SK-N-SH (cell line): Measurements from ENCODE around the gene YWHAH. TPM values are rescaled to one million over a fixed set of nuclear protein-coding genes. Genes with fewer than 3 reads are reported as not detected.

Experiments used
- CTCF ChIA-PET: fragments of 300-600, 350-600 bp; formaldehyde crosslinking; extraction: SDS; loops from one replicate; lab custom pipeline; 2021; lab: Yijun Ruan, JAX
- POLR2A ChIA-PET: fragments of 350-600 bp; sonication (Branson Sonifier 250); formaldehyde crosslinking; extraction: SDS; loops from one replicate; lab custom pipeline; 2020; ENCODE audit warnings: antibody characterized with exemption, inconsistent platforms; lab: Yijun Ruan, JAX
- DNase-seq: peaks from one replicate; pipeline ENCODE4 v3.0.0; 2012
- H2AFZ ChIP-seq: fragments of 200-600 bp; sonication (generic); 2 replicates; pipeline ENCODE4 v1.8.1; 2016; ENCODE audit warnings: antibody characterized with exemption, mild to moderate bottlenecking, low read depth
- H3F3A ChIP-seq: fragments of 200-600 bp; sonication (generic); replicated peaks from 2 replicates; pipeline ENCODE3; 2016; ENCODE audit warnings: antibody characterized with exemption, mild to moderate bottlenecking; ENCODE audit not compliant: insufficient read depth
- H3K27ac ChIP-seq, 2 experiments: fragments of 200-500 bp in 1 of 2; fragments of 200-600 bp in 1 of 2; sonication (Bioruptor generic) in 1 of 2; sonication (generic), shearing (Covaris generic) in 1 of 2; 2 replicates each; pipeline versions ENCODE4 v1.5.1 to v1.6.1; 2014 to 2016; ENCODE audit warnings: low read depth in 2 of 2, inconsistent platforms in 1 of 2, low read length in 1 of 2, mild to moderate bottlenecking in 1 of 2, mixed read lengths in 1 of 2
- H3K27me3 ChIP-seq: fragments of 200-600 bp; sonication (generic), shearing (Covaris generic); 2 replicates; pipeline ENCODE4 v1.6.1; 2016; ENCODE audit warnings: mixed run types; ENCODE audit not compliant: insufficient read depth
- H3K36me3 ChIP-seq, 2 experiments: fragments of 200-500 bp in 1 of 2; fragments of 200-600 bp in 1 of 2; sonication (Bioruptor generic) in 1 of 2; sonication (generic) in 1 of 2; replicated peaks in 1 of 2; 2 replicates each; pipeline versions ENCODE3 to v1.5.1; 2014 to 2016; ENCODE audit warnings: low read length in 1 of 2, mild to moderate bottlenecking in 1 of 2; ENCODE audit not compliant: insufficient read depth in 2 of 2, control insufficient read depth in 1 of 2
- H3K4me1 ChIP-seq, 2 experiments: fragments of 200-500 bp in 1 of 2; fragments of 200-600 bp in 1 of 2; sonication (Bioruptor generic) in 1 of 2; sonication (generic), shearing (Covaris generic) in 1 of 2; 2 replicates each; pipeline versions ENCODE4 v1.5.1 to v1.6.1; 2014 to 2016; ENCODE audit warnings: low read depth in 1 of 2, low read length in 1 of 2, mixed run types in 1 of 2; ENCODE audit not compliant: insufficient read depth in 2 of 2, control insufficient read depth in 1 of 2
- H3K4me2 ChIP-seq: fragments of 200-600 bp; sonication (generic), shearing (Covaris generic); 2 replicates; pipeline ENCODE4 v1.6.1; 2017; ENCODE audit warnings: mixed run types
- H3K4me3 ChIP-seq, 2 experiments: fragments of 200-500 bp in 1 of 2; fragments of 200-600 bp in 1 of 2; sonication (Bioruptor generic) in 1 of 2; sonication (generic), shearing (Covaris generic) in 1 of 2; 2 replicates each; pipeline versions ENCODE4 v1.5.1 to v1.8.1; 2014 to 2016; ENCODE audit warnings: low read depth in 2 of 2, inconsistent platforms in 1 of 2, low read length in 1 of 2, mild to moderate bottlenecking in 1 of 2, mixed read lengths in 1 of 2, moderate library complexity in 1 of 2
- H3K79me2 ChIP-seq: fragments of 200-600 bp; sonication (generic); 2 replicates; pipeline ENCODE4 v1.8.1; 2017; ENCODE audit warnings: mild to moderate bottlenecking; ENCODE audit not compliant: insufficient read depth
- H3K9ac ChIP-seq: fragments of 200-600 bp; sonication (generic); 2 replicates; pipeline ENCODE4 v1.6.1; 2017; ENCODE audit warnings: mixed run types
- H3K9me2 ChIP-seq: fragments of 200-600 bp; sonication (generic); 2 replicates; pipeline ENCODE4 v1.6.1; 2017; ENCODE audit warnings: mixed run types
- H3K9me3 ChIP-seq: fragments of 200-600 bp; sonication (generic); 2 replicates; pipeline ENCODE4 v1.6.1; 2017; ENCODE audit warnings: mixed run types, mild to moderate bottlenecking, moderate library complexity
- H4K20me1 ChIP-seq: fragments of 200-600 bp; sonication (generic); 2 replicates; pipeline ENCODE4 v1.6.1; 2017; ENCODE audit warnings: mild to moderate bottlenecking, mixed run types; ENCODE audit not compliant: insufficient read depth
- FOXJ3 ChIP-seq: sonication (generic); formaldehyde crosslinking; IDR thresholded peaks from 2 replicates; pipeline ENCODE4 v1.5.1; 2020; ENCODE audit warnings: mild to moderate bottlenecking, missing genetic modification reagents
- FOXM1 ChIP-seq: IDR thresholded peaks from 2 replicates; pipeline ENCODE4 v1.4.0; 2012; ENCODE audit warnings: low read depth, mild to moderate bottlenecking
- GABPA ChIP-seq: IDR thresholded peaks from 2 replicates; pipeline ENCODE4 v1.4.0; 2012; ENCODE audit warnings: low read depth, mild to moderate bottlenecking
- JUND ChIP-seq: IDR thresholded peaks from 2 replicates; pipeline ENCODE4 v1.4.0; 2012
- MAX ChIP-seq: IDR thresholded peaks from 2 replicates; pipeline ENCODE4 v1.4.0; 2012; ENCODE audit warnings: low read depth
- NFIC ChIP-seq: IDR thresholded peaks from 2 replicates; pipeline ENCODE4 v1.4.0; 2012; ENCODE audit warnings: borderline replicate concordance
- PBX3 ChIP-seq: IDR thresholded peaks from 2 replicates; pipeline ENCODE4; 2012
- RXRA ChIP-seq: IDR thresholded peaks from 2 replicates; pipeline ENCODE4 v1.4.0; 2012; ENCODE audit warnings: low read depth, mild to moderate bottlenecking, borderline replicate concordance
- SIN3A ChIP-seq: IDR thresholded peaks from 2 replicates; pipeline ENCODE4 v1.6.1; 2012; ENCODE audit warnings: low read depth, mild to moderate bottlenecking, low read length, moderate library complexity, borderline replicate concordance
- SMC3 ChIP-seq: IDR thresholded peaks from 2 replicates; pipeline ENCODE4 v1.6.1; 2012; ENCODE audit warnings: low read depth, low read length, improper control_type of control experiment
- TCF12 ChIP-seq: IDR thresholded peaks from 2 replicates; pipeline ENCODE4 v1.4.0; 2012
- TEAD4 ChIP-seq: IDR thresholded peaks from 2 replicates; pipeline ENCODE4 v1.4.0; 2012; ENCODE audit warnings: mild to moderate bottlenecking, borderline replicate concordance; ENCODE audit not compliant: insufficient read depth
- USF1 ChIP-seq: IDR thresholded peaks from 2 replicates; pipeline ENCODE4 v1.4.0; 2012; ENCODE audit warnings: low read depth, borderline replicate concordance
- WGBS: methylation state at CpG from one replicate; pipeline ENCODE4 v1.1.6; 2017; ENCODE audit warnings: low lambda C conversion rate; 5-methylcytosine and 5-hydroxymethylcytosine counted together
- polyA plus RNA-seq, 3 experiments: library from polyadenylated mRNA; depleted of rRNA; stranded (reverse); fragments of >200 nt; gene quantifications; 2 replicates each; pipeline ENCODE4 v1.2.3, GENCODE V29; 2012
- TF ChIP-seq, protein P1 (sequence below): IDR thresholded peaks from 2 replicates; pipeline ENCODE4 v1.6.1; 2012; ENCODE audit warnings: mild to moderate bottlenecking, low read depth, low read length, moderate library complexity
- TF ChIP-seq, protein P2 (sequence below): fragments of 200-600 bp; sonication (generic); IDR thresholded peaks from 2 replicates; pipeline ENCODE4 v1.6.1; 2017; ENCODE audit warnings: antibody characterized with exemption, mild to moderate bottlenecking, moderate library complexity
- TF ChIP-seq, protein P3 (sequence below): fragments of 150-350 bp; IDR thresholded peaks from 2 replicates; pipeline ENCODE4 v1.6.1; 2016; ENCODE audit warnings: mild to moderate bottlenecking, low read depth, low read length
- TF ChIP-seq, protein P4 (sequence below): fragments of 150-350 bp; IDR thresholded peaks from 2 replicates; pipeline ENCODE4 v1.6.1; 2017; ENCODE audit warnings: antibody characterized with exemption, low read length, low read depth, borderline replicate concordance

Gene YWHAH
- polyA plus RNA-seq, 1 of the 3 experiments (the other 2 are of a cell fraction) = 102 TPM

DNA sequence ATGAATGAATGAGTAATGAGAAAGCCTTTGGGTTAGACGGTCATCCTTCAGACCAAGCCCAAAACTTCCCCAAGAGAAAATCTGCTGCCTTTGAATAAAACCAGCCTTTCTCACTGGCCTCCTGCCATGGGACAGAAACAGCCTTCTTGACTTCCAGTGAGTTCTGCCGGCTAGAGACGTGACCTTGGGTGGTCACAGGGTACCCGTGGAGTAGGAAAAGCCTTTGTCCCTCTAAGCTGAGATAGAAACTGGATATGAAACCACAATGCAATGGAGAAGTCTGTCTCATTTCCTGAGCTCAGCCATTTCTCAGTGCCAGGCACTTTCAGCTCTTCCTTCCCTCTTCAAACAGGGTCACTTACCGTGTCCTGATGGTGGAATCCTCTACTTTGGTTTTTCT is 21.2 kb upstream of the YWHAH start:
- Histone ChIP-seq H3K9me3 (no peaks in the 10 kb centered on the region), H3K79me2 (no peaks in the 10 kb centered on the region), H4K20me1 (no peaks in the 10 kb centered on the region), H3K4me1 (peaks cover 0 to 33% of the 10 kb centered on the region in 2 experiments; a peak in 1 of 4 replicates), H3K27ac (0 out of 4 replicates have a peak overlapping the region, but pooled peaks of 1 of the 2 experiments have one; percentile 3), H2AFZ (peak overlapping the region; percentile 26; the same call in 1 of the 2 replicates), H3K27me3 (no peaks in the 10 kb centered on the region), H3F3A (no peaks in the 10 kb centered on the region), H3K9ac (no peak overlapping the region), H3K4me2 (no peak overlapping the region), H3K4me3 (no peak overlapping the region), H3K9me2 (no peaks in the 10 kb centered on the region), H3K36me3 (no peaks in the 10 kb centered on the region)
- TF ChIP-seq USF1 = no peak
- TF ChIP-seq TCF12 = no peak
- TF ChIP-seq SMC3 = no peak
- no peak for TF ChIP-seq SIN3A
- no peak for TF ChIP-seq FOXJ3 (CRISPR knock-in tag)
- TF ChIP-seq, protein P1, sequence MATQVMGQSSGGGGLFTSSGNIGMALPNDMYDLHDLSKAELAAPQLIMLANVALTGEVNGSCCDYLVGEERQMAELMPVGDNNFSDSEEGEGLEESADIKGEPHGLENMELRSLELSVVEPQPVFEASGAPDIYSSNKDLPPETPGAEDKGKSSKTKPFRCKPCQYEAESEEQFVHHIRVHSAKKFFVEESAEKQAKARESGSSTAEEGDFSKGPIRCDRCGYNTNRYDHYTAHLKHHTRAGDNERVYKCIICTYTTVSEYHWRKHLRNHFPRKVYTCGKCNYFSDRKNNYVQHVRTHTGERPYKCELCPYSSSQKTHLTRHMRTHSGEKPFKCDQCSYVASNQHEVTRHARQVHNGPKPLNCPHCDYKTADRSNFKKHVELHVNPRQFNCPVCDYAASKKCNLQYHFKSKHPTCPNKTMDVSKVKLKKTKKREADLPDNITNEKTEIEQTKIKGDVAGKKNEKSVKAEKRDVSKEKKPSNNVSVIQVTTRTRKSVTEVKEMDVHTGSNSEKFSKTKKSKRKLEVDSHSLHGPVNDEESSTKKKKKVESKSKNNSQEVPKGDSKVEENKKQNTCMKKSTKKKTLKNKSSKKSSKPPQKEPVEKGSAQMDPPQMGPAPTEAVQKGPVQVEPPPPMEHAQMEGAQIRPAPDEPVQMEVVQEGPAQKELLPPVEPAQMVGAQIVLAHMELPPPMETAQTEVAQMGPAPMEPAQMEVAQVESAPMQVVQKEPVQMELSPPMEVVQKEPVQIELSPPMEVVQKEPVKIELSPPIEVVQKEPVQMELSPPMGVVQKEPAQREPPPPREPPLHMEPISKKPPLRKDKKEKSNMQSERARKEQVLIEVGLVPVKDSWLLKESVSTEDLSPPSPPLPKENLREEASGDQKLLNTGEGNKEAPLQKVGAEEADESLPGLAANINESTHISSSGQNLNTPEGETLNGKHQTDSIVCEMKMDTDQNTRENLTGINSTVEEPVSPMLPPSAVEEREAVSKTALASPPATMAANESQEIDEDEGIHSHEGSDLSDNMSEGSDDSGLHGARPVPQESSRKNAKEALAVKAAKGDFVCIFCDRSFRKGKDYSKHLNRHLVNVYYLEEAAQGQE = no peak
- WGBS = 69% methylated on average over 5 of the region's 5 CpGs
- ChIA-PET POLR2A (no interaction called here), CTCF (no interaction called here)
- DNase-seq = no peak

DNA sequence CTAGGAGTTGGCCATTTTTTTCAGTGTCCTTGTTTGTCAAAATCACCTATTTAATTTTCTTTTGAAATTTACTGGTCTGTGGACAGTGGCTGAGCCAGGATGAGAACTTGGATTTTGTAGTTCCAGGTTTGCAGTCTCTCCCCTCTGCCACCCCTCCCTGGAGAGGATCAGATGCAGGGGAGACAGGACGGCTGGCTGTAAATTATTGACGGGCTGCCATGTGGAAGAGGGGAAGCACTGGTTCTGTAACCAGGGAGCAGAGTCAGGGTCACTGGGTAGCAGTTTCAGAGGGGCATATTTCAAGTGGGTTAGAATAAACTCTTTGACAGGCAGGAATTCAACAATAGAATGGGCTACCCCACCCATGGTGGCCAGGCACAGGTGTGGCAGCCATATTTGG is 20.6 kb upstream of the YWHAH start:
- H3K4me2 ChIP-seq = no peak overlapping the region
- TF ChIP-seq, protein P2, sequence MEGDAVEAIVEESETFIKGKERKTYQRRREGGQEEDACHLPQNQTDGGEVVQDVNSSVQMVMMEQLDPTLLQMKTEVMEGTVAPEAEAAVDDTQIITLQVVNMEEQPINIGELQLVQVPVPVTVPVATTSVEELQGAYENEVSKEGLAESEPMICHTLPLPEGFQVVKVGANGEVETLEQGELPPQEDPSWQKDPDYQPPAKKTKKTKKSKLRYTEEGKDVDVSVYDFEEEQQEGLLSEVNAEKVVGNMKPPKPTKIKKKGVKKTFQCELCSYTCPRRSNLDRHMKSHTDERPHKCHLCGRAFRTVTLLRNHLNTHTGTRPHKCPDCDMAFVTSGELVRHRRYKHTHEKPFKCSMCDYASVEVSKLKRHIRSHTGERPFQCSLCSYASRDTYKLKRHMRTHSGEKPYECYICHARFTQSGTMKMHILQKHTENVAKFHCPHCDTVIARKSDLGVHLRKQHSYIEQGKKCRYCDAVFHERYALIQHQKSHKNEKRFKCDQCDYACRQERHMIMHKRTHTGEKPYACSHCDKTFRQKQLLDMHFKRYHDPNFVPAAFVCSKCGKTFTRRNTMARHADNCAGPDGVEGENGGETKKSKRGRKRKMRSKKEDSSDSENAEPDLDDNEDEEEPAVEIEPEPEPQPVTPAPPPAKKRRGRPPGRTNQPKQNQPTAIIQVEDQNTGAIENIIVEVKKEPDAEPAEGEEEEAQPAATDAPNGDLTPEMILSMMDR = no peak
- TF ChIP-seq FOXM1 = no peak
- no peak for TF ChIP-seq NFIC
- TF ChIP-seq, protein P3, sequence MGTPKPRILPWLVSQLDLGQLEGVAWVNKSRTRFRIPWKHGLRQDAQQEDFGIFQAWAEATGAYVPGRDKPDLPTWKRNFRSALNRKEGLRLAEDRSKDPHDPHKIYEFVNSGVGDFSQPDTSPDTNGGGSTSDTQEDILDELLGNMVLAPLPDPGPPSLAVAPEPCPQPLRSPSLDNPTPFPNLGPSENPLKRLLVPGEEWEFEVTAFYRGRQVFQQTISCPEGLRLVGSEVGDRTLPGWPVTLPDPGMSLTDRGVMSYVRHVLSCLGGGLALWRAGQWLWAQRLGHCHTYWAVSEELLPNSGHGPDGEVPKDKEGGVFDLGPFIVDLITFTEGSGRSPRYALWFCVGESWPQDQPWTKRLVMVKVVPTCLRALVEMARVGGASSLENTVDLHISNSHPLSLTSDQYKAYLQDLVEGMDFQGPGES = no peak
- TF ChIP-seq, protein P4, sequence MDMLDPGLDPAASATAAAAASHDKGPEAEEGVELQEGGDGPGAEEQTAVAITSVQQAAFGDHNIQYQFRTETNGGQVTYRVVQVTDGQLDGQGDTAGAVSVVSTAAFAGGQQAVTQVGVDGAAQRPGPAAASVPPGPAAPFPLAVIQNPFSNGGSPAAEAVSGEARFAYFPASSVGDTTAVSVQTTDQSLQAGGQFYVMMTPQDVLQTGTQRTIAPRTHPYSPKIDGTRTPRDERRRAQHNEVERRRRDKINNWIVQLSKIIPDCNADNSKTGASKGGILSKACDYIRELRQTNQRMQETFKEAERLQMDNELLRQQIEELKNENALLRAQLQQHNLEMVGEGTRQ = no peak
- no peak for TF ChIP-seq JUND
- no peak for TF ChIP-seq SMC3
- no peak for TF ChIP-seq TEAD4
- TF ChIP-seq PBX3 = no peak
- TF ChIP-seq USF1 = no peak
- TF ChIP-seq GABPA = no peak
- TF ChIP-seq MAX = no peak
- TF ChIP-seq RXRA = no peak

More for the DNA sequence above, 20.6 kb upstream of the YWHAH start:
- Histone ChIP-seq H4K20me1 (no peaks in the 10 kb centered on the region), H3K27me3 (no peaks in the 10 kb centered on the region), H3K9me2 (no peaks in the 10 kb centered on the region), H3K36me3 (no peaks in the 10 kb centered on the region), H3K4me3 (no peak overlapping the region), H3K27ac (no peak overlapping the region), H3F3A (no peaks in the 10 kb centered on the region), H3K79me2 (no peaks in the 10 kb centered on the region), H2AFZ (no peak overlapping the region), H3K9me3 (no peaks in the 10 kb centered on the region), H3K9ac (no peak overlapping the region), H3K4me1 (peaks cover 0 to 32% of the 10 kb centered on the region in 2 experiments; a peak in 2 of 4 replicates)
- DNase-seq = no peak
- 91% methylated on average over 2 of the region's 2 CpGs for WGBS
- POLR2A ChIA-PET = no interaction called here
- CTCF ChIA-PET = no interaction called here
